Esophagus muscularis mucosa (tissue), 3 donors: ENCODE measurements around the gene APOF.

ENCODE experiments used
- POLR2A ChIP-seq: fragments of 450-650 bp; IDR thresholded peaks from one replicate; pipeline ENCODE4 v1.6.1; 2017; ENCODE audit warnings: antibody characterized with exemption, moderate library complexity, mild to moderate bottlenecking, low read depth
- POLR2AphosphoS5 ChIP-seq, 2 donors: sonication (generic); formaldehyde crosslinking; IDR thresholded peaks; one replicate each; pipeline ENCODE4 v1.6.1; 2017; ENCODE audit warnings: antibody characterized with exemption in 2 of 2
- TF ChIP-seq, protein P1 (sequence below), 3 experiments: fragments of 200-600 bp in 2 of 3; fragments of 450-650 bp in 1 of 3; sonication (generic) in 2 of 3; IDR thresholded peaks; one replicate each; pipeline ENCODE4 v1.5.1; 2017 to 2019; ENCODE audit warnings: antibody characterized with exemption in 3 of 3, mild to moderate bottlenecking in 2 of 3, moderate library complexity in 1 of 3

DNA sequence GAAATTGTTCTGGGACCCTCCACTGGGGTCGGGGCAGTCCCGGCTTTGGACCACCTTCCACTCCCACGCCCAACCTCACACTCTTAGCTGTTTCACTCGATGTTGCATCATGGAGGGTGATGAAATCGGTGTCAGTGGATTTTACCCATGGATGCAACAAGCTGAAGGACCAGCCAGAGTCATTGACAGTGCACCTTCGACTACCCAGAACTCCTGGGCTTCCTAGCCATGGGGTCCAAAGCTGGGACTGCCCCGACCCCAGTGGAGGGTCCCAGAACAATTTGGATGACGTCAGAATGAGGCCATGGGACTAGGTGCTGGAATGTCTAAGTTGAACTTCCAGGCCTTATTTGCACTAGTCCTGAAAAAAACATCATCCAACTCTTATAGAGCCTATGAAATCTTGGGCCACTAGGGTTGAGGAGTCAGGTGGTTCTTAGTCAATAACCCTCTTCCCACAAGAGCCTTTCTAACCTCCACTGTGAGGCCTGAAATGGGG is 24.9 kb downstream of the APOF start:
- TF ChIP-seq, protein P1, sequence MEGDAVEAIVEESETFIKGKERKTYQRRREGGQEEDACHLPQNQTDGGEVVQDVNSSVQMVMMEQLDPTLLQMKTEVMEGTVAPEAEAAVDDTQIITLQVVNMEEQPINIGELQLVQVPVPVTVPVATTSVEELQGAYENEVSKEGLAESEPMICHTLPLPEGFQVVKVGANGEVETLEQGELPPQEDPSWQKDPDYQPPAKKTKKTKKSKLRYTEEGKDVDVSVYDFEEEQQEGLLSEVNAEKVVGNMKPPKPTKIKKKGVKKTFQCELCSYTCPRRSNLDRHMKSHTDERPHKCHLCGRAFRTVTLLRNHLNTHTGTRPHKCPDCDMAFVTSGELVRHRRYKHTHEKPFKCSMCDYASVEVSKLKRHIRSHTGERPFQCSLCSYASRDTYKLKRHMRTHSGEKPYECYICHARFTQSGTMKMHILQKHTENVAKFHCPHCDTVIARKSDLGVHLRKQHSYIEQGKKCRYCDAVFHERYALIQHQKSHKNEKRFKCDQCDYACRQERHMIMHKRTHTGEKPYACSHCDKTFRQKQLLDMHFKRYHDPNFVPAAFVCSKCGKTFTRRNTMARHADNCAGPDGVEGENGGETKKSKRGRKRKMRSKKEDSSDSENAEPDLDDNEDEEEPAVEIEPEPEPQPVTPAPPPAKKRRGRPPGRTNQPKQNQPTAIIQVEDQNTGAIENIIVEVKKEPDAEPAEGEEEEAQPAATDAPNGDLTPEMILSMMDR (IDR thresholded peaks at IDR 0.05) = no peak
- TF ChIP-seq POLR2A (no peak), POLR2AphosphoS5 (IDR thresholded peaks at IDR 0.05) (no peak)
